HEK293T (cell line): Measurements from ENCODE around the gene ANKRD16.

Source experiments
- ARNT ChIP-seq: fragments of 450-650 bp; IDR thresholded peaks from 2 replicates; pipeline ENCODE4 v1.6.1; 2017; ENCODE audit warnings: mild to moderate bottlenecking
- BHLHE40 ChIP-seq: fragments of 450-650 bp; IDR thresholded peaks from 2 replicates; pipeline ENCODE4 v1.6.1; 2016; ENCODE audit warnings: mild to moderate bottlenecking, moderate library complexity, borderline replicate concordance
- CTBP1 ChIP-seq: fragments of 450-650 bp; IDR thresholded peaks from 2 replicates; pipeline ENCODE4 v1.6.1; 2016; ENCODE audit warnings: borderline replicate concordance
- ELF4 ChIP-seq: fragments of 450-650 bp; IDR thresholded peaks from 2 replicates; pipeline ENCODE4 v1.6.1; 2017; ENCODE audit warnings: antibody characterized with exemption
- FOXM1 ChIP-seq: fragments of 450-650 bp; IDR thresholded peaks from 2 replicates; pipeline ENCODE4 v1.6.1; 2017; ENCODE audit warnings: mild to moderate bottlenecking, borderline replicate concordance
- NFRKB ChIP-seq: fragments of 450-650 bp; IDR thresholded peaks from 2 replicates; pipeline ENCODE4 v1.6.1; 2016; ENCODE audit warnings: mild to moderate bottlenecking, moderate library complexity
- SP1 ChIP-seq: fragments of 450-650 bp; IDR thresholded peaks from 2 replicates; pipeline ENCODE4 v1.6.1; 2017
- SUZ12 ChIP-seq: fragments of 450-650 bp; IDR thresholded peaks from 2 replicates; pipeline ENCODE4 v1.6.1; 2016; ENCODE audit warnings: mild to moderate bottlenecking
- TARDBP ChIP-seq: fragments of 450-650 bp; IDR thresholded peaks from 2 replicates; pipeline ENCODE4 v1.6.1; 2016

GRCh38 chr10:5905854-5906507 lies 16.3 kb upstream of the ANKRD16 start:
- TF ChIP-seq NFRKB: no peak
- TF ChIP-seq ARNT: no peak
- no peak for TF ChIP-seq TARDBP
- TF ChIP-seq SUZ12: no peak
- TF ChIP-seq SP1: no peak
- TF ChIP-seq BHLHE40: no peak
- no peak for TF ChIP-seq CTBP1
- TF ChIP-seq FOXM1: no peak
- TF ChIP-seq ELF4: no peak
